NCI-H146 (cell line): ENCODE results near the gene CSRNP3.
"Not testable (repeated sequence)": the region's sequence is repeated elsewhere in the genome, so short reads cannot be mapped to it uniquely, and the experiment has no call there.

Source experiments
- DNase-seq: peaks from one replicate; lab custom pipeline; 2025; lab: John Stamatoyannopoulos, UW

The CSRNP3 gene

DNA sequence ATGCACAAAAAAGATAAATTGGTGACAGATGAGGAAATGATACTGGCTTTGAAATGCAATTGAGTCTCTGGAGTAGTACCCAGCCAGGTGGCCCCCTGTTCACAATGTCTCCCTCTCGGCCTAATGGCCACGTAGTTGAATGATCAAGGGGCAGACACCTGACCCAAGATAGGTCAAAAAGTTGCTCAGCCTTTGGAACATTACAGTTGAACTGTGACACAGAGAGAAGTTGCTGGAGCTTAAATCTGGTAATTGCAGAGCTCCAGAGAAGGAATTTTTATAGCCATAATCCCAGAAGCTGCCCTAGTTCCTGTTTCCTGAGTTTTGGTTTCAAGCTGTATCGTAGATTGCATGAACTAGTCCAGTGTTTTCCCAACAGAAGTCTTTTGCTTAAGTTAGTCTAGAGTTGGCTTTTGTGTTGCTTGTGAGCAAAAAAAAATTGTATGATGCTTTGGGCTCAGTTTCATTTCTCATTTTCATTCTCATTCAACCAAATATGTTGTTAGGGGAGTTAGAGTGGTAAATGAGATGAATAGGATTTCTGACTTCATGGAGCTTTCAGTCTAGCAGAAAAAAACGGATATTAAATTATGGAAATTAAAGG lies 117.9 kb downstream of the CSRNP3 start:
- no peak for DNase-seq

DNA sequence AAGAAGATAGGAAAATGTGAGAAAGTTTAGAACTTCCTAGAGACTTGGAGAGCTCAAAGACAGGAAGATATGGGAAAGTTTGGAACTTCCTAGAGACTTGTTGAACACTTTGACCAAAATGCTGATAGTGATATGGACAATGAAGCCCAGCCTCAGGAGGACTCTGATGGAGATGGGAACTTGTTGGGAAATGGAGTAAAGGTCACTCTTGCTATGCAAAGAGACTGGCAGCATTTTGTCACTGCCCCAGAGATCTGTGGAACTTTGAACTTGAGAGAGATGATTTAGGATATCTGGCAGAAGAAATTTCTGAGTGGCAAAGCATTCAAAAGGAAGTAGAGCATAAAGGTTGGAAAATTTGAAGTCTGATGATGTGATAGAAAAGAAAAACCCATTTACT lies 121.5 kb downstream of the CSRNP3 start:
- DNase-seq = not testable (repeated sequence)

DNA sequence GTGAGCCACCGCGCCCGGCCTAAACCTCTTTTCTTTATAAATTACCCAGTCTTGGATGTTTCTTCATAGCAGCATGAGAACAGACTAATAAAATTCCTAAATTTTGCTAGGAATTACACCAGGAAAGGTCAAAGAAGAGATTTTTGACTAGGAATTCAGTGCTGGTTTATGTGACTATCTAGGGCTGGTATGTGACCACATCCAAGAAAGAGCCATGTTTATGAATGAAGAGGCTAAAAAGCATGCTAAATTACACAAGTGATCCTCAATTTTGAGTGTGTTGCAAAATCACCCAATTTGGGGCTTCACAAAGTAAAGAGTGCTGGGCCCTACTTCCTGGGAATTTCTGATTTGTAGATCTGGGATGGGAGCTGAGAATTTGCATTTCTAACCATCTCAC lies 123.6 kb downstream of the CSRNP3 start:
- no peak for DNase-seq

DNA sequence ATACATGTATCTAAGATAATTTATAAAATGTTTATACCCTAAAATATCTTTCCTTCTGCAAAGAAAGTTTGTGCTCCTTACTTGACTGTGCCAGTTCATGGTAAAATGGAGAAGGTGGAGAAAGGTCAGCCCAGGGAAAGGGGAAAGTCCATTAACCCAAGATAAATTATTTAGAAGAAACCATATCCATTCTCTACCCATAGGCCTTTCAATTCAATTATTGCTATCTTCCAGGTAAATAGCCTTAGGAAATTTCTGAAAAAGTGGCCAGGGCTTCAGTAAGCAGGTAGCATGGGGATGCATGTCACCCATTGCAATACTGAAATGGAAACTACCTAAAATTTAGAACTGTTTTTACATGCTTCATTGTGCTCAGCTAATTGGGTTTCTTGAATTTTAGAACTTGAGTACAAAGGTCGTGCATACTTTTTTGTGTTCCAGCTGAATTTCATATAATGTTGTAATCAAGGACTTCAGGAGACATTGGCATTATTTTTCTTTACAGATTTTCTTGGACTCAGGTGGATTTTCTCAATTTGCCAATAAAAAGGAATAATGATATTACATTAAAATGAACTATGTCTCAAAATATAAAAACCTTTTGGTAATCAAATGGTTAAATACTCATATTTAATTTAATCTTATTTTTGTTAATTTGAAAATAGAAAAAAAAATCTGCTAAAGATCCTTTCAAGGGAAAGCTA lies 124.9 kb downstream of the CSRNP3 start:
- DNase-seq = no peak

DNA sequence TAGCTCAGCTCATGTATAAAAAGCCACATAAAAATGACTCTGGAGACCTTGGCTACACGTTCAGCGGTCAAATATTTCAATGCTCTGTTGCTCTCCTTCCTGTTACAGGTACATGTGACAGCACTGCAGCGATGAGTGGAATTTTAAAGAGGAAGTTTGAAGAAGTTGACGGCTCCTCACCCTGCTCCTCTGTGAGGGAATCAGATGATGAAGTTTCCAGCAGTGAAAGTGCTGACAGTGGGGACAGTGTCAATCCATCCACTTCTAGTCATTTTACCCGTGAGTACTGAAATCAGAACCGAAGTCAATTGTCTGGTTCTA lies 125.4 kb downstream of the CSRNP3 start:
- DNase-seq = no peak

DNA sequence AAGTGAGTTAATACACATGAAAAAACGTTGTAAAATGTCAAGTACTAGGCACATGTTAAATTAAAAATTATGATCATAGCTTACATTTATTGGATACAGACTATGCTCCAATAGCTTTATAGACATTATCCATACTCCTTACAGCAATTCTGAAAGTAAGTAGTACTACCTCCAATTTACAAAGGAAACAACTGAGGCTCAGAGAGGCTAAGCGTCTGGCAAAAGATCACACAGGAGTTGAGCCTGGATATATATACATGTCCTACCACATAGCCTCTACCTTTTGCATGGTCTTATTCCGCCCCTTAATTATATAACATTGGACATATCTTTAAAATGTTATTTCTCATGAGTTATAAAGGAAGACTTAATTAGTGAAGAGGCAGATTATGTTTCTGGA lies 127.3 kb downstream of the CSRNP3 start:
- no peak for DNase-seq

DNA sequence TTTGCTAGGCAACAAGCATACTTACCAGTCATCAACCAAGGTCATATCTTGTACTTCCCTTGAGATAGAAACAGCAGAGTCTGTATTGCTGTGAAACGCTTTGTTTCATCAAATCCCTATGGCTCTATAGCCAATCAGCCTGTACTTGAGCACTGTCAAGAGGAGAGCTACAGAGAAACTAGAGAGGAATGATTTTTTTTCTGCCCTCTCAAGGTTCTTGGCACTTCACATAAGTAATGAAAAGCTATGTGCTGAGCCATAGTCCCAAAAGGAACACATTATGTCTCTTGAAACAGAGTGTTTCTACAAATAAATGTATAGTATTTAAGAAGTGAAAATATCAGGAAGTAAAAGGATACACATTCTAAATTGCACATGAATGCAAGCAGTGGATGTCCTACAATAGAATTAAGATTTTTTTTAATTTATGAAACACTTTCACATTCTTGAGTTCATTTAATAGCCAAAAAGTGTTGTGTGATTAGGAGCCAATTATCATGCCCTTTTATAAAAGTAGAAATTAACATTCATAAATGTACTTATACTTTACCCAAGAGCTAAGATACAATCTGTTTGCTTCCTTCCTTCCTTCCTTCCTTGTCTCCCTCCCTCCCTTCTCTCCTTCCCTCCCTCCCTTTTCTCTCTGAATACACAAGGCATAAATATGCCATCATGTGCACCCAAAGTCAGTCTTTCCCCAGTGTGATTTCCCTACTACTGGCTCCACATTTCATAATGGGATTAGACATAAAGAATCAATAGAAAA lies 131.8 kb downstream of the CSRNP3 start:
- DNase-seq = no peak

DNA sequence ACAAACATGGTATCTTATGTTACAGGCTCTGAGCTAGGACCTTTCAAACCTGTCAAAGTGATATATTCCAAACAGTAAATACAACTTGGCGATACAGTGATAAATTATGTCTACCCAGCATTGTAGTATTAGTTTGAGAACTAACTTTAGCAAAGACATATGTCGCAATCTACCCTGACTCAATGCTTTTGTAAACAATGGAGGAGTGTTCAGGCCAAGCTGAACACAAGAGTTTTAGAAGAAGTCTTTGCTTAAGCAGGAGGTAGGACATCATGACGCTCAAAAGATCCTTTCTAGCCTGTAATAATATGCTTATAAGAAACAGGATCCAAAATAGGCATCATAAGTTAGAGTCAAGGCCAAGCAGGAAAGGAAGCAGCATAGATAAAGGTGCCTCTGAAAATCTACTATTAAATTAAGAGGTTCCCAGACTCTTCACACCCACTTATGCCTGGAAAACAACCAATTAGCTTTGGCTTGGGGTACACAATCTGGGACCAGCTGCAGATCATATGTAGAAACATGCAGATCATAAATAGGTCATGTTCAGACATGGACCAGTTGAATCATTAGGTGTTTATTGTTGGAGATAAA lies 132.5 kb downstream of the CSRNP3 start:
- DNase-seq = no peak

DNA sequence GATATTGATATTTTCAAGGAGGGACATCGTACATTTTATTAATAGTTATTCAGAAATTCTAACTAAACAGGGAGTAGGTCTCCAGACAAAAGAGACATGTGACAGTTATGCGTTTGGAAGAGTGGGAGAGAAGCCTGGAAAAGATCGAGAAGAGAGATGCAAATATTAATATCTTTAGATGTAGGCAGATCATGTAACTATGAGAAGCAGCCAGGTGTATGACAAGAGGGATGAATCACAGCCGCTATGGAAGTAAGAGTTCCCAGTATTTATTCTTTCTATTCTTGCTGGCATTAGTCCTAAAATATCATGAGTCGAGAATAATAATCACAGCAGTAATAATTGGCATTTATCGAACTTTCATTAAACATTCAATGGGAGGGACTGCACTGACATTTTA lies 140.2 kb downstream of the CSRNP3 start:
- no peak for DNase-seq

DNA sequence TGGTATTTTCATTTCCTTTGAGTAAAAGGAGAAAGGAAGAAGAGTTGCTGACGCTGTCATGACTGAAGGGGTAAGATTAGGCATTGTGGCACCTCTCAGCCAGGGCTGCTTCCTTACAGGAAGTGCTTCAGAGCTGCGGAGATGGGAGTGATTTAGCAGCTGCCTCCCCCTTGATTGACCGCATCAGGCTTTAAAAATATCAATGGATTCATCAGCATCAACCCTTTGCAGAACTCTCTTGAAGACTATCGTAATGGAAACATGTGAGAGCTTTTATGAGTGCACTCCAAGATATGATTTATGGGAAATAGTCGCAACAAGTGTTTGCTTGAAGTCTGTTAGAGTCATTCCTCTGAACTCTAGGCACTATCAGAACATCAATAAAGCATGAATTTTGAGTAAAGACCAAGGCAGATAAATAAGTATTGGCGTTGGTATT lies 141.1 kb downstream of the CSRNP3 start:
- no peak for DNase-seq

DNA sequence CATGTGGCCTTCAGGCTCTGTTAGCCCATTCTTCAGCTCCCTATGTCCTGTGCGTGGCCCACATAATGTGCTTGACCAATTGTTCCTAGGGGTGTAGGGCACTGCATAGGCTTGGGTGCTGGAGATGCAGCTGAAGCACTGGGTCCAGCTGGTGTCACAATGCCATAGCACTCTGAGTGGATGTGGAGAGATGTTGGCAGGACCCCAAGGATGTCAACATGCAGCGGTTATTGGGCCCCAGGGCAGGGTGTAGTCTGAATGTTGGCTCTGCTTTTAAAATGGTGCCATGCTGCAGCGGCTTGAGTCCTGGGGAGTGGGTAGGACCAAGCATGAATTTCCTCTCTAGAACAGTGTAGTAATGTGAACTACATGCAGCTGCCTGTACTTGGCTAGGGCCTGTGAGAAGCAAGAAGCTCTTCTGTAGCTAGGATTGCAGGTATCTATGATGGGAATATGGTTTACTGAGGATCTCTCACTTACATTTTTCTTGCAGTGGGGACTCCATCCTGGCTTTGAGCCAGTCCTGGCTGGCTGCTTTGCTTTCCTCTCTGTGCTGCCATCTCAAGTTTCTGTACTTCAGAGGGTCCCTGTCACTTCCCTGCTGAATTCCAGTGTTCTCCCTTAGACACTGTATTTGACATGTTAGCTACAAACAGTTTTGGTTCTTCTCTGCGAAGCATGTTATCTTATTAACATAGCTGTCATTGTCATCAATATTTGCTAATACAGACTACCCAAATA lies 148.4 kb downstream of the CSRNP3 start:
- peak; percentile 58 for DNase-seq

DNA sequence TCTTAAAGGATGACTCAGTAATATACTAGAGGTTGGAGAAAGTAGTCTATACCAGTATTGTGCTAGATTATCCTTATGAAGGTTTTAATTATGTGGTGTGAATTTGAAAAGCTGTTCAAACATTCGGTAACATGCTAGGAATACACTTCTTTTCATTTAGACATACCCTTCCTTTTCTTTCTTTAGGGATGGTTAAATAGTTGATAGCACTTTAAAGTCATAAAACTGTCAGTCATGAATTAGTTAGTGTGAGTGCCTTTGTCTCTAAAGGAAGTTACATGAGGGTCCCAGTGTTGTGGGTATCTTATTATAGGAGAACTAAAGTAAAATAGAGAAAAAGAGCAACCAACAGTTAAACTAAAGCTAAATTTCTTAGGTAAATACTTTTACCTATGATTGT lies 149.3 kb downstream of the CSRNP3 start:
- peak; percentile 52 for DNase-seq

DNA sequence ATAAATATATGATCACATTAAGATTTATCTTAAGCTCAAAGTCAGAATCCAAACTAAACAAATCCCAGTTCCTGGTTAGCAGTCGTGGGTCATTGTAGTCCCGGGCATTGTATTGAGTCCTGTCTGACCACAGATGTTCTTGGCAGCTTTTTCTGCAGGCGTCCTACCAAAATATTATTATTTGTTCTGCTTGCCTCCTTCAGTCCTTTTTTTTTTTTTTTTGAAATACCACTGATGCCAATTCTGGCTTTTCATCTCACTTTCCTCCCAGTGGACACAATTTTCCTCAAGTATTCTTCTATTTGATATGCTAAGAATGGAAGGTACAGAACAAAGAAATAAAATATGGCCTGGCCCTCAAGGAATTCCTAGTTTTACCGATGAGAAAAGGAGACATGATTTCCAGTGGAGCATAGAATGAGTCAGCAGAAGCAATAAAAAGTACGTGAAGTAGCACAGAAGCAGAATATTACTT lies 151.6 kb downstream of the CSRNP3 start:
- peak; percentile 3 for DNase-seq

DNA sequence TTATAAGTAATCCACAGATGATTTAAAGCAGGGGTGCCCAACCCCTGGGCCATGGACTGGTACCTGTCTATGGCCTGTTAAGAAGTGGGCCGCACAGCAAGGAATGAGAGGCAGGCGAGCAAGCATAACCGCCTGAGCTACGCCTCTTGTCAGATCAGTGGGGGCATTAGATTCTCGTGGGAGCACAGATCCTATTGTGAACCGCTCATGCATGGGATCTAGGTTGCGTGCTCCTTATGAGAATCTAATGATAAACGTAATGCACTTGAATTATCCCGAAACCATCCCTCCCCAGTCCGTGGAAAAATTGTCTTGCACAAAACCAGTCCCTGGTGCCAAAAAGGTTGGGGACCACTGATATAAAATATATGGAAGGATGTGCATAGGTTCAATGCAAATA lies 153.7 kb downstream of the CSRNP3 start:
- no peak for DNase-seq

DNA sequence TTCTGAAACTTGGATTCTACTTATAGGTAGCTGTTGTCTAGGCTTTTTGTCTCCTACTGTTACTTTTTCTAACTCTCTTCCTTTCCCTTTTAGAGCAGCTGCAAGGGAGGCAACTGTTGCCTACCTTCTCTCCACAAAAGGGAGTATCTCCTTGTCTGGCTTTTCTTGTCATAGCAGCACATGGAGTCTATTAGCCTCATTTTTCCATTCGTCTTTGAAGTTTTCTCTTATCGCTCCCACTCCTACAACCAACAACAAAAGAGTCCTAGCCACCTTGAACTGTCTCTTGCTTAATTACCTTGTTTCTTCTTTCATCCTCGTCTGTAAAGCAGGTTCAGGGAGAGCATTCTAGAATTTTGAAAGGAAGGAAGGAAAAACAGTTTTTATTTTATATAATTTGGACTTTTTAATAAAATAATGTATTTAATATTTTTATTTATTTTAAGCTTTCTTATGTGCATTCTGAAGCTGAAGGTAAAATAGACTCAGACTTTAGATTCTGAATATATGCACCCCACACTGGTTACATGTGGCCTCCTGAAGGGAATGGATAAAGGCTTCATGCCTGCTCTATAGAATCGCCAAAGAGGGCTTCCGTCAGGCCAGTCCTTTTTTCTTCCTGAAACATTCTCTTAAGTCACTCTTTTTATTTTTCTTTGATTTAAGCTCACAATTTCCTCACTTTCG lies 154.4 kb downstream of the CSRNP3 start:
- DNase-seq = no peak

DNA sequence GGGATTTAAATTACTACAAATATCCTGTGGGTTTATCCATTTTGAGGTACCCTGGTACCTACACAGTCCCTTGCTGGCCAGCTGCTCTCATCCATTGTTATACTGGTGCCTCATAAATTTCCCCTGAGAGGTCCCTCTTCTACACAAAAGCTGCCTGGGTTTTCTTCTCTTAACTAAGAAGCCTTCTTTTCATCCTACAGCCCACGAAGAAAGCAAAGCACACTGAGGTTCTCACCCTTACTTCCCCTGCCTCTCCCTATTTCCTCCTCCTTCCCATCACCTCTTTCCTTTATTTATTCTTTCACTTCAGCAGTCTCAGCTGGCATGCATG lies 154.9 kb downstream of the CSRNP3 start:
- no peak for DNase-seq

DNA sequence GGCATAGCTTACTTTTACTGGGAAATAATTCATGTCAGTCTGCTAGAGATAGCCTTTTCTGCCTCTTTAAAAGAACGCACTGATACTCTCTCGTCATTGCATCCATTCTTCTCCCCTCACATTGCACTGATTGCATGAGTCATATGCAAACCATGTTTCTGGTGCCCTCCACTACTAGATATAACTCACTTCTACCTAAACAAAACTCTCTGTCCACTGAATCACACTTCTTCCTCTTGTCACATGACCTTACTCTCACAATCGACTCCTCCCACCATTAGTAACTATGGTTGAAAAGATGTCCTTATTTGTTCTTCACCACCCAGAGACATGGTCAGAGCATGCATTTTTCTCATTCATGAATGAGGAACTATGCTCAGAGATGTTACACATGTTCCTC lies 158.0 kb downstream of the CSRNP3 start:
- no peak for DNase-seq

DNA sequence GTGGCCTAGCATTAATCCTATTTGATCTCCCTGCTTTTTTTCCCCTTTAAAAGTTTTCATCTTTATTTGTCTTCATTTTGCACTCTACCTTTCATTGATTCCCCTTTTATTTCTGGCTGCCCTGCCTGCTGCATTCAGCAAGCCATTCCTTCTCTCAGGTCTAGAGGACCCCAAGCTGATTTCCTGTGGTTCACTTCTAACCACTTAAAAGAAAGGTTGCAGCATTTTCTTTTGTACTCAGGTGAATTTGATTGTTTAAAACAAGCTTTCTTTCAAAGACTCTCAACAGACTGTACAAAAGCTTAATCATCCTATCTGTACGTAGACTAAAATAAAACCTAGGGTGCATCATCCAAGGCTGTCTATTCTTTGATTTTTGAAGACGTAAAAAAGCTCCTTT lies 160.3 kb downstream of the CSRNP3 start:
- no peak for DNase-seq

DNA sequence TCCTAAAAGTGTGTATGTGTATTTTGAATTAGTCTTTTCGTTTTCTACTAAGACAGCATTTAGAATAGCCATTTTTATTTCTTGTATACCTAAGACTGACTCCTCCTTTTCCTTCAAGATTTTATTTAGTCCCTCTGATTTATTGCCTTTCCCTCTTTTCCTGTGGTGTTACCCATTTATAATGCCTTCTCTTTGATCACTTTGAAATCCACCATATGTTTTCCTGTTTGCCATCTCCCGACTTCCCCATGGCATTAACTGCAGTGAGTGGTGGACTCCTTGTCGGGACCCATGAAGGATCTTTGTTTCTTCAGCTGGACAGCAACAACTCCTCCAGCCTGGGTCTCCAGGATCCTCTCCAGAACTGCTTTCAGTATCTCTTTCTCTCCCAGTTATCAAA lies 160.7 kb downstream of the CSRNP3 start:
- DNase-seq = no peak

DNA sequence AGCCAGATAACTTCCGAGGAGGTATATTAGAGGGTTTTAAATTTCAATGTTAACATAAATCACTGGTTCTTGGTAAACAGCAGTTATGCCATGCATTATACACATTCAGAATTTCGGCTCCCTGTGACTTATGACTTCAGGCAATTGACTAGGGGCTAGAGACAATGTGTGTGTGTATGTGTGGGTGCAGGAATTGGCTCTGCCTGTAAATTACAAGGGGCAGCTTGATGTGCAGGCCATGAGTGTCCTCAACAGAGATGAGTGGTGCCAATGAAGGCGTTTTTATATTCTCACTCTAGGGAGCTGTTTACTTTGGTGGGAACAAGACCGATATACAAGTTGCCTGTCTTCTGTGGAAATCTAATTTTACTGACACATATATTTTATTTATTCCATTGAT lies 161.6 kb downstream of the CSRNP3 start:
- peak; percentile 54 for DNase-seq

DNA sequence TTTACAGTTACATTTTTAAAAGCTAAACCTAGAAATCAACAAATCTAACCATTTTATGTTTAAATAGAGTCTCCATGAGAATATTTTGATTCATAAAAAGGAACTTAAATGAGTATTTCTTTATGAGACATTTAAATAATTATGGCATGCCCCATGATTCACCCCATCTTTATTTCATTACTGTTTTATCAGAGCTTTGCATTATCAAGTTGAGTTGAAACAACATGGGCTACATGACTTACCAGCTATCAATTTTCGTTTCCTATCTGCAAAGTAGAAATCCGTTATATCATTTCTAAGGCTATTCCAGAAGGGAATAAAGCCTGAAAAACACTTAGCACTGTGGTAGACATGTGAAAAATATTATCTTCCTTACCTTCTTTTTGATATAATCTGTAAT lies 163.1 kb downstream of the CSRNP3 start:
- no peak for DNase-seq

DNA sequence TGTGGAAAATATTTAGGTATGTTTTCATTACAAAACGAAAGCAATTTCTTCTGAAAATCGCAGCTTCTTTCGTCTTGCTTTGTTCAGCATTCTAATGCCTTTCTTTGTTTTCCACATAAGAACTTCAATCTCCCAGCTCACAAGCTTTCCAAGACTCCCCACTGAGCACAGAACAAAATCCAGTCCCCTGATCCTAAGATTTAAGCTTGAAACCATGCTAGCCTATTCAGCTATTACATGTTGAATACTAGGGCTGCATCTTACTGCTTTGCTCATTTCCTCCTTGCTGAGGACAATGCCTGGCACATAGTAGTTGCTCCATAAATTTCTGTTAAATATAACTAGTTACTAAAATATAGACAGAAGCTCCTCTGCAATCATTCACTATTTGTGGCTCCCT lies 163.9 kb downstream of the CSRNP3 start:
- DNase-seq = no peak
